Activated T-cell treated with anti-CD3 and anti-CD28 coated beads, Interleukin-2, amount 50 U/mL, for 48 hours (primary cell): ENCODE results near the gene UQCRQ.
A peak's percentile ranks its signal among the peaks of the same experiment; 100 is the strongest.

Experiments
- DNase-seq, 2 experiments: peaks; one replicate each; pipeline ENCODE4 v3.0.0-alpha.2; 2020

UQCRQ gene

DNA sequence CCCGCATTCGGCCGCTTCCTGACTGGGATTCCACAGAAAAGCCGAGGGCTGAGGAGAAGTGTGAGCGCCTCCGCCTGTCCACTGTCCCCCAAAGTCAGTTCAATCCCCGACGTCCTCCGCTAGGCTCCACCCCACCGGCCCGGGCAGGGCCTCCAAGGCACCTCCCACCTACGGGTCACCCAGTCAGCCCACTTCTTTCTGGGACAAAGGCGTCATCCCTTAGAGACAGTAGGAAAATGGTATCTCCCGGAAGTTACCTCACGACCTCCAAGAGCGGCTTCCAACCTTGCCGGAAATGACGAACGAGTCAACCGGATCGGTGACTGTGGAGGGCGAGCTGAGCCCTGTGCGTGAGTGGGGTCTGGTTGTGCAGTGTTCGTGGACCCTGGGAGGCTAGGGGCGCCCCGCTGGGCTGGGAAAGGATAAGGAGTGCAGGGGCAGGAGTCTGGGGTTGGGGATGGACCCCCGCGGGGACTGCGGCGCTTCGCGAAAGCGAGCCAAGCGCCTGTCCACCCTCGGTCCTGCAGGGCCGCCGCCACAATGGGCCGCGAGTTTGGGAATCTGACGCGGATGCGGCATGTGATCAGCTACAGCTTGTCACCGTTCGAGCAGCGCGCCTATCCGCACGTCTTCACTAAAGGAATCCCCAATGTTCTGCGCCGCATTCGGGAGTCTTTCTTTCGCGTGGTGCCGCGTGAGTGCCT, at the start of gene UQCRQ, which contains the start of gene GDF9:
Gene UQCRQ, plus strand, starts transcription at position 301 of the 704 bp plus-strand sequence. Its CDS starts 240 bp downstream, at position 541.
Gene GDF9, minus strand, starts transcription at position 128 of the 704 bp plus-strand sequence. CDS start 1,936 bp downstream, outside the sequence.
- DNase-seq = peak; percentile 92

DNA sequence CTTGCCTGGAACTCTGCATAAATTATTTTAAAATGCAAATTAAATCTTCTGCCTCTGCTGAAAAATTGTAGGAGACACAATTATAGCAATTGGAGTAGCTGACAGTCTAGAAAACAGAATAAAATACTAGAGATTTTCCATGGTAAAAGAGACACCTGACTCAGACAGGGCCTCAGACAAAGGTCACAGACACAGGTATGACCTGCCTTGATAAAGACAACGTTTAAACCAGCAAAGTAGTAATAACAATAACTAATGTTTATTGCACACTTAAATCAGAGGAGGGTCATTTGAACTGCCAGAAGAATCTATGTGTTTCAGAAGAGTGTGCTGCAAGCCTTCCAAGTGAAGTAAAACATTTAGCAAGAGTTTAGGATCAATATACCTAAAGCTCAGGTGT, 49.4 kb upstream of the UQCRQ start:
- no peak for DNase-seq

DNA sequence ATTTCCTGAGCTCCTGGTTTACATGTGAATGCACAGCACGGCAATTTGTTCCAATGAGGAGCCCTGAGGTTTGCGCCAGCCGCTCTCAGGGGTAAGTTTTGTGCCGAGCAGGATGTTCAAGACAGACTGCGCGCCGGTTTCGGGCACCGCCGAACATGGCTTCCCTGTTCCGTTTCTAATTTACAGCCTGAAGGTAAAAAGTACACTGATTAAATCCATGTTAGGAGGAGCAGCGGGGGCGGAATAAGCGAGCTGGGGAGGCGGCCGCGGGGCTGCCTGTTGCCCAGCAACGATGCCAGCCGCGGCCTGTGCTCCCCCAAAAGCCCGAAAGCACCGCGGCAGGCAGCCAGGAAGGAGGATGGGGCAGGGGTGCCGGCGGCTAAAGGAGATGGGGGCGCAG, 47.0 kb upstream of the UQCRQ start:
- DNase-seq = no peak

DNA sequence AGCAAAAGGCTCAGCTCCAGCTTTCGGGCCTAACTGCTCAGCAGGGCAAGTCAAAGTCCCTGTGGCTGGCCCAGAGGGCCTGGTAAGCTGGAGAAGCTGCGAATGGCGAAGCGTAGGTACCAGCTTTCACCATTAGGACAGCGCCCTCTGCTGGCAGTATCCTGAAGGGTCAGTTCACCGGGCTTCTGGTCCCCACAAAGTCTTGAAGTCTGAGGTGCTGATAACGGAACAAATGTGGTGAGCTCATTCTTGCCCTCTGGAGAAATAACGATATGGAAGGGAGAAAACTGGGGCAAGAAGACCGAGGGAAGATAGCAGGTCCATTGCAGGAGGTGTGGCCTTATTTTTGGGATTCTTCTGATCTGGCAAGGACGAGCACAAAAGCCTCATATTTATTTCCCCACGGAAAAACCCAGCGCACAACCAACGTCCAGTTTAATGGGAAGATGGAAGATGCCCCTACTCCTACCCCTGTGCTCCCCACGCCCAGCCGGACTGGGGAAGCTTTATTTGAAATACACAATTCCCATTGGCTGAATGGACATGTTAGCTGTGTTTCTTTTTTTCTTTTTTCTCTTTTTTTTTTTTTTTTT, 46.2 kb upstream of the UQCRQ start:
- DNase-seq = peak; percentile 95 to 96

GRCh38 chr5:132821350-132821749, 45.1 kb upstream of the UQCRQ start:
- no peak for DNase-seq

GRCh38 chr5:132821791-132822190, 44.7 kb upstream of the UQCRQ start:
- DNase-seq = peak in 1 of 2 experiments; percentile 13

DNA sequence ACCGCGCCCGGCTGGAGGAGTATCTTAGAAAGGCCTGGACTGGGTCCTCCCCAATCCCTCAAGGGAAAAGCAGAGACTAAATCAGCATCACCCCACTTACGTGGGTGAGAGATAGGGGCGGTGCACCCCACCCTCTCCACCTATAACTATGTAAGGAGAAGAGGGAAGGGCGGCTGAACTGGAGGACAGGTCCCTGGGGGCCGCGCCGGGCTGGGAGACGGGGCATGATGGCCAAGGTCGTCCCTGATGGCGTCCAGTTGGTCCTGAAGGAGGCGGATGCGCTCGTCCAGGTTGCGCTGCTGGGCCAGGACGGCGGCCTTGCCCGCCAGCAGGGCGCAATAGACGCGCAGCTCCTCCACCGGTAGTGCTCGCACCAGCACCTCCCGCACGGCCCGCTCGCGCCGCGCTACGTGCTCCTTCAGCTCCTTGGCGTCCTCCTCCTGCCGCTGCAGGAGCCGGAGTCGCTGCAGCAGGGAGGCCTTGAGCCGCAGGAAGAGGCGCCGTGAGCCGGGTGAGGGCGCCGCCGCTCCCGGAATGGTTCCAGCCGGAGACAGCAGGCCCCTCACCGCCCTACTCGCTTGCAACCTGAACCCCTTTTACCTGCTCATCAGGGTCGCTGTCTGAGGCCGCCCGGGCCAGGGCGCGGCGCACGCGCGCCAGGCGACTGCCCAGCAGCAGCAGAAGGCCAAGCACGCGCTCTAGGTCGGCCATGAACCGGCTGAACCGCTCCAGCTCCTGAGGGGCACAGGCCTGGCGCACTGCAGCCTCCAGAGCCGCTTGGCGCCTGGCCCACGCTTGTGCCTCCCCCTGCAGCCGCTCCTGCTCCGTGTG, 43.6 kb upstream of the UQCRQ start:
- peak; percentile 46 to 48 for DNase-seq

- no peak for DNase-seq
These were observed 42.9 kb upstream of the UQCRQ start for GRCh38 chr5:132823481-132824050.

GRCh38 chr5:132824426-132824825, 42.0 kb upstream of the UQCRQ start:
- DNase-seq = no peak

- peak in 1 of 2 experiments; percentile 58 for DNase-seq
These were observed 41.2 kb upstream of the UQCRQ start for GRCh38 chr5:132825033-132825833.

GRCh38 chr5:132825834-132826391, 40.5 kb upstream of the UQCRQ start:
- no peak for DNase-seq

DNA sequence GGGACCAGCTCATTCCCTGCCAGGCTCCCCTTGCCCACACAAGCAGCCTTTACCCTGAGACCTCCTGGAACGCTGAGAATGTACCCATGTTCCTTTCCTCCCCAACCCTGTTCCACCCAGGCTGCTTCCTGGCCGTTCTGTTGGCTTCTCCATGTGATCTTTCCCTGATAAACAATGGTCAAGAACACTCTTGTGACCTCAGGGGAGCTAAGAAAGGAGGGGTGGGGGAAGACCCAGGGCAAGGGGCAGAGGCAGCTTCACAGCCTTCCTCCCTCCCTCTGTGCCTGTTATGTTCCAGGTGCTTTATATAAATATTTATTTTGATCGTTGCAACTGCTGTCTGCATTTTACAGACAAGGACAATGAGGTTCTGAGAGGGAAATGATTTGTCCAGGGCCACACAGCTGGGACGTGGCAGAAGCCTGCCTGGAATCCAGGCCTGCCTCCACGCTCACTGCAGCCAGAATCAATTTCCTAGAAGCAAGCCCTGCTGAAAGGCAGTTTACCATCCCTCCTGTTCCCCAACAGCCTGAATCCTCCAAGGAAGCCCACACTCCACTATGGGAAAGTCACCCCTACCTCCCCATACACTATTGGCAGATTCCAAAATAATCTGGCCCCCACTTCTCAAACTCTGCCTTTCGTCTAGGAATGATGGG, 39.9 kb upstream of the UQCRQ start:
- DNase-seq = no peak

- DNase-seq = no peak
These were observed 38.3 kb upstream of the UQCRQ start for GRCh38 chr5:132827943-132828673.

GRCh38 chr5:132828846-132829494, 37.5 kb upstream of the UQCRQ start:
- no peak for DNase-seq

DNA sequence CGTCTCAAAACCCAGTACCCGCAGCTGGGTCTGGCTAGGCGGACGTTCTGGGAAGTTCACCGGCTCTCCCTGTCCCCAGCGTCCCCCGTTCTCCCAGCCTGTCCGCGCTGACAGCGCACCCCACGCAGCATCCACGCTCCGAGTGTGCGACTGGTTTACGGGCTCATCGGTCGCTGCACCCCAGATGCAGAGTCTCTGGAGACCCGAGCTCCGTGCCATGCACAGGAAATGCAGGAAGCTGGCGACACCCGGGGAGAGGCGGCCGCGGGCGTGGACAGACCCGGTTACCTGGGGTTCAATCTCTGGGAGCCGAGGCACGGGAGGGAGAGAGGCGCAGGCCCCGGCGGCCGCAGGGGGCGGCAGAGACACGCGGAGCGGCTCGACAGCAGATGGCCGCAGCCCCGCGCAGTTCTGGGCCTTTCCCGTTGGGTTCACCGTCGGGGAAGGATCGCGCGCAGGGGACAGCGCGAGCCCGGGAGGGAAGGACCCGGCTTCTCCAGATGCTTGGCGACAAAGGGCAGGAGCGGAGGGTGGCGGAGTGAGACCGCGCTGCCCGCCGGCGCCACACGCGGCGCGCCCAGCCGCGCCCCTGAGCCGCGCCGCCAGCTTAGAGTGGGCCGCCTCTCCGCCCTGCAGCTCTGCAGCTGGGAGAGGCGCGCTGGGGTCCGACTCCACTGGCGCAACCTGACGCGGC, 36.6 kb upstream of the UQCRQ start:
- DNase-seq = peak; percentile 80 to 84

DNA sequence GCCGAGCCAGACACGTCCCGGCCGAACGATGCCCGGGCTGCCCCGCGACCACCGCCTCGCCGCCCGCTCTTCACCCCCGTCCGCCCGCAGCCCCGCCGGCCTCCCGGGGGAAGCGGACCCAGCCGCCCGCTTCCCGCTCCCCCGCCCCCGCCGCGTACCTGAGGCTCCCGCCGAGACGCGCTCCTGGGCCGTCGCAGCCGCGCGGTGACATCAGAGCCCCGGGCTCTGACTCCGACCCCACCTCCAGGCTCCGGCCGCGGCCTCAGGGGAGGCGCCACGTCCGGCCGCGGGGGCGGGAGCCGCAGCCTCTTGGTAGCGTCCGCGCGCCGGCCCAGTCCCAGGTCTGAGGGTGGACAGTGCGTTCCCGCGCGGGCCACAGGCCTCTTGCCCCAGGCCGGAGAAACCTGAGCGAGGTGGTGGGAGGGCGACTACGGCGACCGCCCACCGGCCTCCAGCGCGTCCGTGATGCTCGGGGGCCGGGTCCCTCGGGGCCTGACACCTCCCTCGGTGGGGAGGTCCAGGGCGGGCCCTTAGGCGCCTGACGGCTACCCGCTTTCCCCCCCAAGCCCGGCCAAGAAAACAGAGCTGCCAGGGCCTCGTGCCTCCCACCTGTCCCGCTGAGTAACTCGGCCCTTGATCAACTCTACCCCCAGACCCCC, 35.9 kb upstream of the UQCRQ start, which contains the start of gene SHROOM1:
Gene SHROOM1, minus strand, starts transcription at position 212 of the 659 bp plus-strand sequence. CDS start 4,507 bp downstream, outside the sequence.
- peak in 1 of 2 experiments; percentile 64 for DNase-seq

DNA sequence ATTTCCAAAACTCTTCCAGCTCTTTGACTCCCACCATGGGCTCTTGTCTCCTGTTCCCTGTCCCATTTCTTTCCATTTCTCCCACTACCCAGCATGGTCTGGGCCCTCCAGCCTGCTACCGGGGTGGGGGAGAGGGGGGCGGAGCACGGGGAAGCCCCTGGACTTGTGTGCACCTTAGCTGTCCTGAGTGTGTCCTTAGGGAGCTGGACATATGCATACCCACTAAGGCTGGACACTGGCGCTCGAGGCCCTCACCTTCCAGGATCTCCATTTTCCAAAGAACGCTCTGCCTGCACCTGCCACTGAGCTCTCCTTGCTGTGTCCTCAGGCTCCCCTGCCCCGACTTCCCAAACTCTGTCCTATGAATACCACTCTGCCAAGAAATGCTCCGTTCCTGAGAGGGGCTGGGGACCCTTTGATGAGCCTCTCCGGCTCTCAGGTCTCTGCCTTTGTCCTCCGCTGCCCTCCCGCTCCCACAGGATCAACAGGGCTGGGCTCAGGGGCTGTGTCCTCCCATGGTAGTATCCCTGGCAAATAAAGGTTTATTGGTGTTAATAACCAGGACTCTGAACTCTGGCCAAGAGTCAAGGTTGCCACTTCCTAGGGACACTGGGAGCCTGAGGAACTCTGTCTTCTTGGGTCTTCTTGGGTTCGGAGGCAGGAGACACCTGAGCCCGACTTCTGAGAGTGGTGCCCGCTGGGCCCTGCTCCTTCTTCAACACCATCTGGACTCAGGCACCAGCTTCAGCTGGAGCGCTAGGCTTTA, 35.2 kb upstream of the UQCRQ start:
- no peak for DNase-seq

DNA sequence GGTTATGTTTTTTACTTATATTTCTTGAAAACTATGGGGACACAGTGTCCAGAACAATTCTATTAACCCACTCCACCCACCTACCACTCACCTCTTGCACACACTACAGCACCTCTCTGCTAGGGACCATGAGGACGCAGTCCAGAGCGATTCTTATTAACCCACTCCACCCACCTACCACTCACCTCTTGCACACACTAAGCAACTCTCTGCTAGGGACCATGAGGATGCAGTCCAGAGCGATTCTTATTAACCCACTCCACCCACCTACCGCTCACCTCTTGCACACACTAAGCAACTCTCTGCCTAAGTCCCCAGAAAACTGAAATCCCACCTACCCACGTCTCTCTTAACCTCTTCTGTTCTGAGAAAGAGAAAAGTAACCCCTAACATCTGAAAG, 33.8 kb upstream of the UQCRQ start:
- peak in 1 of 2 experiments; percentile 4 for DNase-seq
